Lung (tissue), 16 donors: ENCODE data around the gene KLHL4. TPM values are rescaled to one million over a fixed set of nuclear protein-coding genes. Genes with fewer than 3 reads are reported as not detected.
A peak's percentile ranks its signal among the peaks of the same experiment; 100 is the strongest.
"Not testable (repeated sequence)": the region's sequence is repeated elsewhere in the genome, so short reads cannot be mapped to it uniquely, and the experiment has no call there.

Experiments
- ATAC-seq: fragments of 200-7000 bp; cut with Tn5 transposase; one replicate; pipeline ENCODE4 v1.9.1; 2020; ENCODE audit warnings: moderate number of reproducible peaks; ENCODE audit not compliant: insufficient read depth, low FRiP score
- DNase-seq, 3 donors: peaks; one replicate each; pipeline ENCODE4 v3.0.0-alpha.2; 2013 to 2017
- H3K27ac ChIP-seq, 2 donors: one replicate each; pipeline ENCODE4 v1.5.1; 2013; ENCODE audit warnings: mild to moderate bottlenecking in 2 of 2, moderate library complexity in 2 of 2, control low read depth in 1 of 2, inconsistent platforms in 1 of 2, low read depth in 1 of 2, low read length in 1 of 2
- H3K27me3 ChIP-seq, 3 donors: one replicate each; pipeline ENCODE4 v1.5.1; 2013; ENCODE audit warnings: low read length in 2 of 3; ENCODE audit not compliant: control insufficient read depth in 3 of 3, insufficient read depth in 3 of 3
- H3K36me3 ChIP-seq, 4 donors: one replicate each; pipeline ENCODE4 v1.5.1; 2013; ENCODE audit warnings: low read length in 4 of 4, mild to moderate bottlenecking in 1 of 4, moderate library complexity in 1 of 4; ENCODE audit not compliant: control insufficient read depth in 4 of 4, insufficient read depth in 4 of 4
- H3K4me1 ChIP-seq, 5 donors: one replicate each; pipeline ENCODE4 v1.5.1; 2013; ENCODE audit warnings: low read length in 5 of 5, mild to moderate bottlenecking in 2 of 5, moderate library complexity in 1 of 5; ENCODE audit not compliant: control insufficient read depth in 5 of 5, insufficient read depth in 5 of 5
- H3K4me3 ChIP-seq: one replicate; pipeline ENCODE4 v1.5.1; 2013; ENCODE audit warnings: mild to moderate bottlenecking, control low read depth, moderate library complexity
- H3K9ac ChIP-seq, 2 donors: one replicate each; pipeline ENCODE4 v1.5.1; 2013; ENCODE audit warnings: low read length in 2 of 2, control low read depth in 1 of 2; ENCODE audit not compliant: insufficient read depth in 1 of 2
- H3K9me3 ChIP-seq, 4 donors: one replicate each; pipeline ENCODE4 v1.5.1; 2013; ENCODE audit warnings: low read length in 3 of 4, mild to moderate bottlenecking in 1 of 4, moderate library complexity in 1 of 4; ENCODE audit not compliant: control insufficient read depth in 4 of 4, insufficient read depth in 3 of 4
- WGBS, 2 donors: extraction: QIAGEN DNeasy Blood & Tissue Kit; methylation state at CpG; one replicate each; pipeline ENCODE4 v1.1.7; 2013; 5-methylcytosine and 5-hydroxymethylcytosine counted together
- long read RNA-seq, 5 donors: transcript quantifications; one replicate each; lab custom pipeline, GENCODE V29; 2026
- polyA plus RNA-seq, 2 donors: library from polyadenylated mRNA; stranded (reverse); fragments of 200-250 nt; gene quantifications; one replicate each; pipeline ENCODE4 v1.2.1, GENCODE V29; 2013
- total RNA-seq, 2 donors: library from RNA; depleted of rRNA in 1 of 2; stranded (reverse); fragments of >200 nt in 1 of 2; gene quantifications; one replicate each; pipeline ENCODE4 v1.2.1, GENCODE V29; 2014 to 2021
- TF ChIP-seq, protein P1 (sequence below): IDR thresholded peaks from 2 replicates; pipeline ENCODE4 v1.5.1; 2012; ENCODE audit warnings: mild to moderate bottlenecking; ENCODE audit errors: control extremely low read depth, extremely low read depth
- donor health status: control.
- donor health status: control.
- donor health status: Bipolar disorder and iron deficiency.
- donor health status: healthy.
- donor health status: DM: yes; HTN: yes; CAD: no.

The KLHL4 gene
- 1 to 10 TPM; 2.9 to 4.7 TPM for total RNA-seq
- under 1 TPM; 0.10 to 0.24 TPM for polyA plus RNA-seq
- long read RNA-seq, donor 1, full-length matches to known transcripts, result 1 of 1 reads
- long read RNA-seq, donor 1, partial matches to known transcripts, result 0 of 1 reads
- long read RNA-seq, donor 1, other reads (novel, unspliced or antisense), result 0 of 1 reads
- long read RNA-seq, donor 2, result 0 reads
- long read RNA-seq, donor 3, result 0 reads
- long read RNA-seq, donor 4, result 0 reads
- long read RNA-seq, donor 5, full-length matches to known transcripts, result 2 of 2 reads
- long read RNA-seq, donor 5, partial matches to known transcripts, result 0 of 2 reads
- long read RNA-seq, donor 5, other reads (novel, unspliced or antisense), result 0 of 2 reads

DNA sequence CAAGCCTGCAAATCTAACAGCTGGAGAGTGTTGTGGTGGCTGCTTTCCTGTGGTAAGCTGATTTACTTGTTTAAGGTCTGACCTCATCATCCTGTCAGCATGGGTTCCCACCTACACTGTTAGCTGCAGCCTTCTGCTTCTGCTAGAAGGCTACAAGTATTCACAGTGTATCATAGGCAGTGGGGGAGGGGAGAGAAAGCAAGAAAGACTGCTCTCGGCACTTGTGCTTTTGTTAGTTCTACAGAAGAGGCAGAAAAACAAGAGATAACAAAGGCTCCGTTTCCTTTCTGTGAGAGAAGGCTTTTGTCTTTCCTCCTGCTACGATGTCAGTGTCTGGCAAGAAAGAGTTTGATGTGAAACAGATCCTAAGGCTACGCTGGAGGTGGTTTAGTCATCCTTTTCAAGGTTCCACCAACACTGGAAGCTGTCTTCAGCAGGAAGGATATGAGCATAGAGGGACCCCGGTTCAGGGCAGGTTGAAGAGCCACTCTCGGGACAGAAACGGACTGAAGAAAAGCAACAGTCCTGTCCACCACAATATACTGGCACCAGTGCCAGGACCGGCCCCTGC is at the start of gene KLHL4:
TSS of gene KLHL4 (plus strand) at position 232 of the 571 bp plus-strand sequence. CDS start at position 324, 92 bp downstream.
- Histone ChIP-seq H3K9me3 (no peaks in the 10 kb centered on the region), H3K27ac (peak within 1 kb of the TSS in 1 of 2 donors; percentile 45), H3K9ac (peak within 1 kb of the TSS in 1 of 2 donors; percentile 51), H3K4me1 (peaks cover 0 to 4% (median 0%) of the 10 kb centered on the region in 5 donors), H3K4me3 (no peak within 1 kb of the TSS), H3K36me3 (no peaks in the 10 kb centered on the region), H3K27me3 (peaks cover 0 to 4% (median 0%) of the 10 kb centered on the region in 3 donors)
- TF ChIP-seq, protein P1, sequence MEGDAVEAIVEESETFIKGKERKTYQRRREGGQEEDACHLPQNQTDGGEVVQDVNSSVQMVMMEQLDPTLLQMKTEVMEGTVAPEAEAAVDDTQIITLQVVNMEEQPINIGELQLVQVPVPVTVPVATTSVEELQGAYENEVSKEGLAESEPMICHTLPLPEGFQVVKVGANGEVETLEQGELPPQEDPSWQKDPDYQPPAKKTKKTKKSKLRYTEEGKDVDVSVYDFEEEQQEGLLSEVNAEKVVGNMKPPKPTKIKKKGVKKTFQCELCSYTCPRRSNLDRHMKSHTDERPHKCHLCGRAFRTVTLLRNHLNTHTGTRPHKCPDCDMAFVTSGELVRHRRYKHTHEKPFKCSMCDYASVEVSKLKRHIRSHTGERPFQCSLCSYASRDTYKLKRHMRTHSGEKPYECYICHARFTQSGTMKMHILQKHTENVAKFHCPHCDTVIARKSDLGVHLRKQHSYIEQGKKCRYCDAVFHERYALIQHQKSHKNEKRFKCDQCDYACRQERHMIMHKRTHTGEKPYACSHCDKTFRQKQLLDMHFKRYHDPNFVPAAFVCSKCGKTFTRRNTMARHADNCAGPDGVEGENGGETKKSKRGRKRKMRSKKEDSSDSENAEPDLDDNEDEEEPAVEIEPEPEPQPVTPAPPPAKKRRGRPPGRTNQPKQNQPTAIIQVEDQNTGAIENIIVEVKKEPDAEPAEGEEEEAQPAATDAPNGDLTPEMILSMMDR, result no peak
- 2 to 15% methylated on average over 8 of the region's 8 CpGs for WGBS, 2 donors
- ATAC-seq, result peak; percentile 34
- DNase-seq, result peak; percentile 13 to 56 (median 51)

DNA sequence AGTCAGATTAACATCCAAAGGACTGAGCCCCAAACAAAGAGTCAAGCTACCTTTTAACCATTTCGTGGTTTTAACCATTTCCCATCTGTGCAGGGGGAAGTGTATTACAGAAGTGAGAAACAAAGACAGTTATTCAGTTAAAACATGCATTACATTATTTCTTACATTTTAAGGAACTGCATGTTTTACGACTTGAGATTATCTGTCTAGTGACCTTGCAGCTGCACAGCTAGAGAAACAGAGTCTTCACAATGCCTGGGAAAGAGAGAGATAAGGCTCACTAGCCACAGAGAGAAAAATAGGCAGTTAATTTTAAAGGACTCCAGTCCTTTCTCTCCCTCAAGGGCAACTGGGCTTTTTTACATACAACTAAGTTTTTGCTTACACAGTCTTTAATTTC is 48.7 kb upstream of the KLHL4 start:
- peaks cover 0 to 2% (median 0%) of the 10 kb centered on the region in 4 donors for H3K9me3 ChIP-seq
- no peaks in the 10 kb centered on the region for H3K4me1 ChIP-seq
- H3K27me3 ChIP-seq, result no peaks in the 10 kb centered on the region
- DNase-seq (no peak), ATAC-seq (no peak)
- no peak overlapping the region for H3K9ac ChIP-seq
- no peaks in the 10 kb centered on the region for H3K36me3 ChIP-seq
- TF ChIP-seq, protein P1, result no peak
- H3K4me3 ChIP-seq, result no peak overlapping the region
- H3K27ac ChIP-seq, result no peak overlapping the region
- WGBS, 2 donors, result 19 to 36% methylated on average over 2 of the region's 2 CpGs

DNA sequence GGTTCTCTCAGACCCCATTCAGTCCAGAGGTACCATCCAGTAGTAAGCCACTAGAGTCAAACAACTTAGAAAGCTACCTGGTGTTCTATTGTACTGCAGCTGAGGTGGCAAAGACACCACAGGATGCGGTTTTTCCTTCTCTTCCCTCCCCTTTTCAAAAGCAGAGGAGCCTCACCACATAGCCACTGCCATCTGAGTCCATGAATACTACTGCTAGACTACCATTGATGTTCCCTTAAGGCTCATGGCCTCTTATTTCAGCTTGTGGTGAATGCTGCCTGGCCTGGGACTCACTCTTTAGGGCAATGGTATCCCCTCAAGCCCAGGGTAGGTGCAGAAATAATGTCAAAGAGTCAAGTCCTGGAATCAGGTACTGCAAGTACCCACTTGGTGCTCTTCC is 41.8 kb upstream of the KLHL4 start:
- no peak overlapping the region for H3K9ac ChIP-seq
- H3K4me1 ChIP-seq, result no peaks in the 10 kb centered on the region
- no peak for ATAC-seq
- WGBS, 2 donors, result 46 to 50% methylated on average over 1 of the region's 1 CpG
- no peaks in the 10 kb centered on the region for H3K27me3 ChIP-seq
- DNase-seq, result no peak
- no peaks in the 10 kb centered on the region for H3K36me3 ChIP-seq
- TF ChIP-seq, protein P1, result no peak
- H3K9me3 ChIP-seq, result no peaks in the 10 kb centered on the region
- no peak overlapping the region for H3K4me3 ChIP-seq
- no peak overlapping the region for H3K27ac ChIP-seq

DNA sequence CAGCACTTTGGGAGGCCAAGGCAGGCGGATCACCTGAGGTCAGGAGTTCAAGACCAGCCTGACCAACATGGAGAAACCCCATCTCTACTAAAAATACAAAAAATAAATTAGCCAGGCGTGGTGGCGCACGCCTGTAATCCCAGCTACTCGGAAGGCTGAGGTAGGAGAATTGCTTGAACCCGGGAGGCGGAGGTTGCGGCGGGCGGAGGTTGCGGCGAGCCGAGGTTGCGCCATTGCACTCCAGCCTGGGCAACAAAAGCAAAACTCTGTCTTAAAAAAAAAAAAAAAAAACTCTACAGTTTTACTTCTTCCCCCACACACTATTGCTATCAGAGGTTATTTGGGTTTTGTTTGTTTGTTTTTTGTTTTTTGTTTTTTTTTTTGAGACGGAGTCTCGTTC is 38.9 kb upstream of the KLHL4 start:
- not testable (repeated sequence) for H3K36me3 ChIP-seq, H3K27me3 ChIP-seq, ATAC-seq, H3K27ac ChIP-seq, H3K9me3 ChIP-seq, H3K9ac ChIP-seq, H3K4me1 ChIP-seq, H3K4me3 ChIP-seq, DNase-seq
- 92 to 97% methylated on average over 4 to 16 of the region's 16 CpGs for WGBS, 2 donors
